ENCODE measurements around the gene SLC47A2.
A peak's percentile ranks its signal among the peaks of the same experiment; 100 is the strongest.

SLC47A2 gene

DNA sequence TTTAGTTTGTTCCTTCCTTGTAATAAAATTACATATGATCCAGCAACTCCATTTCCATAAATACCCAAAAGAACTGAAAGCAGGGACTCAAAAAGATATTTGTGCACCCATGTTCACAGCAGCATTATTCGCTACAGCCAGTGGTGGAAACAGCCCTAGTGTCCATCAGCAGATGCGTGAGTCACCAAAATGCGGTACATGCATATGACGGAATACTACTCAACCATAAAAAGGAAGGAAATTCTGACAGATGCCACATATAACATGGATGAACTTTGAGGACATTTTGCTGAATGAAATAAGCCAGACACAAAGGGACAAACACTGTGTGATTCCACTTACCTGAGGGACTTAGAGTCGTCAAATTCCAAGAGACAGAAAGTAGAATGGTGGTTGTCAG is 9.1 kb upstream of the SLC47A2 start:
- DNase-seq: no peak

GRCh38 chr17:19724501-19725420 is 8.4 kb upstream of the SLC47A2 start:
- no peak for DNase-seq

- DNase-seq: no peak
Measured at GRCh38 chr17:19723964-19724363, 7.6 kb upstream of the SLC47A2 start.

GRCh38 chr17:19720631-19721426 is 4.4 kb upstream of the SLC47A2 start:
- DNase-seq: peak; percentile 41

- no peak for DNase-seq
Measured at GRCh38 chr17:19720210-19720475, 3.8 kb upstream of the SLC47A2 start.

- DNase-seq: no peak
Measured at GRCh38 chr17:19719355-19720209, 3.2 kb upstream of the SLC47A2 start.

DNA sequence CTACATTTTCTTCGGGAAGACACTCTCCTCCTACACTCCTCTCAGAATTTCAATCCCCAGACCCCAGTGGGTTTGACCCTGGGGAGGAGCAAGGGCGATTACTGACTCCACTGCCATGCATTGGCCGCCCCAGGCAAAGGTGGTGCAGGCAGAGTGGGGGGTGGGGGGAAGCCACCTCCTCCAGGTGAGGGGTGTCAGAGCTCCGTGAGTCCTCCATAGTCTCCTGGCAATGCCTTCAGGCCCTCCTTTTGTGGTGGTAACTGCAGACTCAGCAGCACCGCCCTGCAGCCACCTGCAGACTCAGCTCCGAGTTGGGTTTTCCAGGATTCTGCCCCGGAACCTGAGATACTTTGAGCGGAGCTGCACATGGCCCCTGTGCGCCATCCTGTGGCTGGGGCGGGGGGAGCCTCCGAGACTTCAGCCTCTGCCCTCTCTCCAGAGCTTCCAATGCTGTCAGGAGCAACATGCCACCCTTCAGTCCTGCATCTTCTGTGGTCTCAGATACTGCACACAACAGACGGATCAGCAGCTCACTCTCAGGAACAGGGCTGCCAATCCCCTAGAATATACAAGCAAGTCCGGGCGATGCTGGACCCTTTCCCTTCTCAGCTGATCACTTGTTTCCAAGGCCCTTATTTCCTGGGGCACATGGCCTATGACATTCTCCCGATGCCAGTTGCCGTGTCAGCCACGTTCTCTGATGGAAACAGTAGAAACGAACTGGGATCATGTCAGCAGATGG is 2.4 kb upstream of the SLC47A2 start:
- no peak for DNase-seq

DNA sequence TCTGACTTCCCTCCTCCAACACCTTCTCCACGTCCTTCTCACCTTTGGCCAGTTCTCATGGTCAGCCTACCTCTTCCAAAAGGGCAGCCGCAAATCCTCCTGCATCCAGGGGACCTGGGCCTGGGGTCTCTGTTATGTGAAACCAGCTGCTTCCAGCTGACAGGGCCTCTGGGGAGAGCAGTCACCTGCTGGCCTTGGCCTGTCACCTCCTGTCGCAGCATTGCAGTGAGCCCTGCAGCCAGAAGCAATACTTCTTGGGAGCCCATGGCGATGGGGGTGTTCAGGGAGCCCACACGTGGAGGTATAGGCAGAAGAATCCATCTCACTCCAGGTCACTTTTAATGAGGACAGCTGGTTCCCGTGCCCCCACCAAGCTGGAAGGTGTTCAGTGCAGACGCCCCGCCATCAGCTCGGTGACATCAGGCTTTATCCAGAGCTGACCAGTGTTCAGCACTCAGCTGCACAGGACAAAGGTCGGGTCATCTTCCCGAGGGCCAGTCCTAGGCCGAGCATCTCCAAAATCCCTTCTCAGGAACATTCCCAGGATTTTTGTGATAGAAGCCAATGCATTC is 1.7 kb upstream of the SLC47A2 start:
- no peak for DNase-seq

DNA sequence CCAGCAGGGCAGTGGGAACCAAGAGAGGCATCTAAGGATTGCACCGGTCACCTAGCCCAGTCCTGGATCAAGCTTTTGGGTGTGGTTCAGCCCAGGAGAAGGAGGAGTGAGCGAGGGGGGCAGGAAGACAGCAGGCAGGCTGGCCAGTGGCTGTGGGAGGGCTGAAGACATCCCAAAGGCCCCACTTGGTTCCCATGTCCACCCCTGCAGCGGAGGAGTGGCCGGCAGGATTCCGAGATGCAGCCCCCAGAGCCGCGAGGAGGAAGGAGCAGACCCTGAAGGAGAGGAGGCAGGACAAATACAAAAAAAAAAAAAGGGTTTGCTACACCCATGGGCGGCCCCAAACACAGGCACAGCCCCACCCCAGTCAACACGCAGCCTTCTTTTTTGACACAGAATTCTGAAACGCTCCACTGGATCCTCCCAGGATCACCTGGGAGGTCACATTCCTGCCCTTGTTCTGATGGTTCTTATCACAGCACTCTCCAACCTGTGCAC is 1.1 kb upstream of the SLC47A2 start:
- DNase-seq: no peak

- no peak for DNase-seq
Measured at GRCh38 chr17:19717031-19717360, 612 bp upstream of the SLC47A2 start.

DNA sequence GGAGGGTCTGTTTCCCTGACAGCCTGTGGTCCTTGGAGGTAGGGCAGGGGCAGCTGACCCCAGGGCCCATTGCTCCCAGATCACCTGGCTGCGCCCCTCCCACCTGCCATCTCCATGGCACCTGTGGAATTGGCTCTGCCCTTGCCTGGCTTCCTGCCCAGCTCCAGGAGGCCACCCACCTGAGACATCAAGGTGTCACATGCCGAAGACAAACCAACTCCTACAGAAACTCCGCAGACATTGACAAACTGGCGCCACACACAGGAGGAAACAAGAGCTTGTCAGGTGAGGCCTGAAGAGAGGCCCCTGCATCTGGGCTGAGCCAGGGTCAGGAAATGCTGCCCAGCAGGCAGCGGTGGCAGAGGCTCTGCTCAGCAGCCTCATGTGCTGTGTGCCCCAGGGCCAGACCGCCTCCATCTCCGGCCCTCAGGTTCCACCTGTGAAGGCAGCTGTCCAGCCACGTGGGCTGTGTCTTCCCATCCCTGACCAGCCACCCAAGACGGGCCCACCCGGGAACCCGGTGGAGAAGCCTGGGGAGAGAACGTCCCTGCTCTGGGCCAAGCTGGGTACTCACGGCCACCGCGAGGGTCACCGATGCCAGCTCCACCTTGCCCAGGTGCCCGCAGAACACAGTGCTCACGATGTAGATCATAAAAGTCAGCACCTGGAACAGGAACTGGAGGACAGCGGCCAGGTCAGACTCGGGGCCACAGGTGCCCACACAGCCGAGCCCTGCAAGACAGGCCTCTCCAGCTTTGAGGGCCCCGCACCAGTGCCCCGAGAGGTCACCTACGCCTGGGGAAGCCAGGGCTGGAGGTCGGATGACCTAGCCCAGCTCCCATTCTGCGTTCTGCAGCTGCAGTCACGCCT is 1.6 kb downstream of the SLC47A2 start:
- peak; percentile 31 for DNase-seq

- DNase-seq: no peak
Measured at GRCh38 chr17:19713901-19714361, 2.5 kb downstream of the SLC47A2 start.

DNA sequence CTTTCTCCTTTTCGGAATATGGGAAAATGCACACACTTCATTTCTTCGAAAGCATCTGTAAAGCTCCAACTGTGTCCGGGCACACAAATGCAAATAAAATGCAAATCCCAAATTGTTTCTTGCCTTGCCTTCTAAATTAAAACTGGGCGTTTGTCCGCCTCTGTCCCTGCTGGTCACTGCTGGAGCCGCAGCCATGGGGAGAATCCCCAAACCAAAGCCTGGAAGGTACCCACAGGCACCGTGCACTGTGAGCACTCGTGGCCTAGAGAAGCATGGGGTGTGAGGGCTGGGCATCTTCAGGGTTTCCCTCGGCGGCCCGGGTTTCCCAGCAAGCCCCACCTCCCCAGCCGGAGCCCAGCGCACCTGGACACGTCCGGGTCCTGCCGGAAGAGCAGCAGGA is 2.9 kb downstream of the SLC47A2 start:
- no peak for DNase-seq

- no peak for DNase-seq
Measured at GRCh38 chr17:19712436-19713004, 3.9 kb downstream of the SLC47A2 start.

- DNase-seq: no peak
Measured at GRCh38 chr17:19709841-19710240, 6.5 kb downstream of the SLC47A2 start.

DNA sequence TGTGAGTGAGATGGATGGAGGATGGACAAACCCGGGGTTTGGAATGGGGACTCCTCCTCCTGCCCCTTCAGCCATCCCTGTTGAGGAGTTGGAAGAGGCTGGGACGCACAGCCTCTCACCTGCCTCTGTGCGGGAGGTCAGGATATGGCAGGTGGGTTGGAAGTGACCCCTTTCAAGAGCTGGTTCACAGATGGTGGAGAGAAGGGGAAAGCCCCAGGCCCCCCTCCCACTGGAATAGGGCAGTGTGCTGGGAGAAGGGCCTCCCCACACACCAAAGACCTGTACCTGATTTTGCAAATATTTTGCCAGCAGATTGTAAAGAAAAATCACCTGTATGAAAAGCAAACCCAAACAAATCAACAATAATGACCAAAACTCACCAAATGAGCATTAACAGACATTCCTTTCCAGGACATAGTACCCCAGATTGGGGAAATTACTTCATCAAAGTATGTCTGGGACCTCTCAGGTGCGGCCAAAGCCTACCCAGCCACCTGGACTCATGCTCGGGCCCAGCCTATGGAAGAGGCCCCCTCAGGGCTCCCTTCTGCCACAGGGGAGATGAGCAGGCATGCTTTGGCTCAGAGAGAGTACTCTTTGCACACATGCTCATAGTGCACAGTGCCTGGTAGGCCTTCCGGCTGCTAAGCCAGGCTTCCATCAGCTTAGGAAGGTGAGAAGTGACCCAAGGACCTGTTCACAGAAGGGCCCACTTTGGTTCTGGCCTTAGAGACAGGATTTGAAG is 7.8 kb downstream of the SLC47A2 start:
- DNase-seq: no peak

GRCh38 chr17:19707728-19708221 is 8.6 kb downstream of the SLC47A2 start:
- no peak for DNase-seq

- DNase-seq: peak; percentile 66
Measured at GRCh38 chr17:19706791-19707727, 9.3 kb downstream of the SLC47A2 start.
